Heart left ventricle (tissue), 16 donors: Measurements from ENCODE around the gene KRT6B. TPM values are rescaled to one million over a fixed set of nuclear protein-coding genes. Genes with fewer than 3 reads are reported as not detected.
A peak's percentile ranks its signal among the peaks of the same experiment; 100 is the strongest.

Experiments used
- ATAC-seq, 4 donors: fragments of 200-7000 bp; cut with Tn5 transposase; one replicate each; pipeline ENCODE4 v1.9.1; 2020 to 2022; ENCODE audit warnings: moderate library complexity in 4 of 4, mild to moderate bottlenecking in 3 of 4, moderate number of reproducible peaks in 1 of 4
- DNase-seq, 5 donors: peaks; one replicate each; pipeline ENCODE4 v3.0.0-alpha.2; 2020
- H3K27ac ChIP-seq, 12 donors: fragments of 200-600 bp; sonication (generic) in 4 of 12; one replicate each; pipeline versions ENCODE4 v1.5.0 to v1.8.0; 2016 to 2022; ENCODE audit warnings: mild to moderate bottlenecking in 2 of 12
- H3K27me3 ChIP-seq, 9 donors: fragments of 200-600 bp; sonication (generic) in 2 of 9; one replicate each; pipeline versions ENCODE4 v1.5.1 to v1.8.0; 2016 to 2022; ENCODE audit warnings: mild to moderate bottlenecking in 3 of 9
- H3K36me3 ChIP-seq, 9 donors: fragments of 200-600 bp; sonication (generic) in 2 of 9; one replicate each; pipeline versions ENCODE4 v1.5.0 to v1.8.0; 2018 to 2022; ENCODE audit warnings: mild to moderate bottlenecking in 2 of 9
- H3K4me1 ChIP-seq, 12 donors: fragments of 200-600 bp; sonication (generic) in 4 of 12; one replicate each; pipeline versions ENCODE4 v1.5.0 to v1.8.0; 2016 to 2022; ENCODE audit warnings: mild to moderate bottlenecking in 3 of 12
- H3K4me3 ChIP-seq, 12 donors: fragments of 200-600 bp; sonication (generic) in 4 of 12; one replicate each; pipeline versions ENCODE4 v1.5.0 to v1.8.0; 2017 to 2022; ENCODE audit warnings: mild to moderate bottlenecking in 9 of 12, moderate library complexity in 4 of 12
- H3K9me3 ChIP-seq, 12 donors: fragments of 200-600 bp; sonication (generic) in 4 of 12; one replicate each; pipeline versions ENCODE4 v1.5.0 to v1.8.0; 2016 to 2022; ENCODE audit warnings: mild to moderate bottlenecking in 1 of 12
- POLR2A ChIP-seq, 2 donors: fragments of 450-650 bp; IDR thresholded peaks; one replicate each; pipeline ENCODE4 v1.6.1; 2017; ENCODE audit warnings: antibody characterized with exemption in 2 of 2, mild to moderate bottlenecking in 2 of 2, moderate library complexity in 2 of 2
- WGBS, 4 donors: extraction: QIAGEN DNeasy Blood & Tissue Kit in 2 of 4; methylation state at CpG; one replicate each; pipeline versions ENCODE4 v1.1.5 to v1.1.7; 2013 to 2018; 5-methylcytosine and 5-hydroxymethylcytosine counted together
- intact Hi-C, 10 donors: fragments of 100-400 bp; cut with DNase I; formaldehyde crosslinking; loops; one replicate each; pipeline versions ENCODE4 v1.11.1 to v1.14.2; 2022
- polyA plus RNA-seq, 2 donors: library from polyadenylated mRNA; stranded (reverse); fragments of 200-250 nt; gene quantifications; one replicate each; pipeline ENCODE4 v1.2.3, GENCODE V29; 2013
- total RNA-seq, 9 donors: library from RNA; depleted of rRNA in 2 of 9; stranded (reverse); fragments of >200 nt in 2 of 9; fragmentation: NEBNext Ultra II Directional in 3 of 9; extraction: Animal tissue kit (Norgen Biotek cat#: 25700) in 3 of 9; gene quantifications; one replicate each; pipeline versions ENCODE4 v1.1.0 to v1.2.4, GENCODE V29; 2016 to 2023
- TF ChIP-seq, protein P1 (sequence below), 12 donors: fragments of 200-600 bp; sonication (generic) in 4 of 12; IDR thresholded peaks; one replicate each; pipeline versions ENCODE4 v1.5.0 to v1.8.0; 2018 to 2022; ENCODE audit warnings: antibody characterized with exemption in 12 of 12, mild to moderate bottlenecking in 5 of 12
- donor health status: ischemic (EF 13 %, LVEDD 7.1; RV severe dilation, severe dysfunction).
- donor health status: healthy with polysubstance abuse.
- donor health status: DM: no; HTN: yes; CAD: no.
- donor health status: DM: no; HTN: no; CAD: no.
- donor health status: ischemic (EF 25% LVEDD 6.9; RV normal size, moderate dysfunction).
- donor health status: ischemic (EF 25% LVEDD 5.7; RV mildly dilated, moderate dysfunction).
- donor health status: healthy.
- donor health status: DM: yes; HTN: yes; CAD: no.
- donor health status: ischemic (EF 35%, LVEDD 5.7; RV mildly dilated, moderate dysfunction).
- donor health status: nonischemic (EF 11% LVEDD 7.7; RV severe dilation, severe dysfunction).
- donor health status: DM: yes; HTN: yes; CAD: no.
- donor health status: PGD.
- donor health status: ischemic (EF 29% LVEDD 5.4; RV normal size, mild dysfunction).
- donor health status: nonischemic (EF 23%, LVEDD 6.1; RV moderate dilation, normal function).

Gene KRT6B
- total and polyA plus RNA-seq, 11 donors: not detected

DNA sequence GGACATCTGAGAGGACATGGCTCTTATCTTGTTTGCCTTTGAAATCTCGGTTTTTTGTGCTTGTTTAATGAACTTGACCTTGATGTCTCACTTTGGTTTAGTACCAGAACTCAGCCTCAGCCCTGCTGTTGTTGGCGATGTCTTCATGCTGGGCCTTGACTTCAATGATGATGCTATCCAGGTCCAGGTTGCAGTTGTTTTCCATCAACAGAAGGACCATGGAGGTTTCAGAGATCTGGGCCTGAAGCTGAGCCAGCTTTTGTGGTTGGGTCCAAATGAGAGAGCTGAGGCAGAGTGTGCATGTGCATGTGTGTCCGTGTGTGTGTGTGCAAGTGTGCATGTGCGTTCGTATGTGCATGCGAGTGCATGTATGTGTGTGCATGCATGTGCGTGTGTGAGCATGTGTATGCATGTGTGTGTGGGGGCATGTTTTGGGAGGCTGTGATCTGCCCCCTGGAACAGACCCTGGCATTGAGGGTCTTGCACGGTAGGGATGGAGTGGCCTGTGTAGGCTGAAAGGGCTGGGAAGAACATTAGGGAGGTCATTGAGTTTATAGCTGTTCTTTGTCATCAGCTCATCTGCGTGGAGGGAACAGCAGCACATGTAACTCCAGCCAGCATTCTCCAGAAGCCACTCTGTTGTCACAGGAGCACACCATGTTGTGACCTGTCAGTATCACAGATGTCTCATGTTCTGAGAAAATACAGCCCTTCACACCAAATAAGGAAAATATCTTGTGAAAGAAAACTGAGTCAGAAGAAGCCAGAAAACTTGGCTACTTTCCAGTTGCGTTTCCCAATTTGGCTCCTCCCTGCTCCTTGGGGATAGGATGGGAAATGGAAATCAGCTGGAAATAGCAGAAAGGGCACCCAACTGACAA, 35.8 kb downstream of the KRT6B start:
- WGBS, 4 donors: 55 to 65% (median 63%) methylated on average over 10 of the region's 10 CpGs
- no peaks in the 10 kb centered on the region for H3K36me3 ChIP-seq
- DNase-seq: peak in 4 of 5 donors; percentile 56 to 66 (median 57)
- peak overlapping the region in 7 of 12 donors; percentile 11 to 76 (median 68) for H3K27ac ChIP-seq
- intact Hi-C loops: loop anchor here in 1 of 10 donors (10.0 kb wide), 1 partner anchor 79 kb away; the partner anchor contains the start of gene KRT6A
- H3K4me1 ChIP-seq: peaks cover 0 to 21% (median 0%) of the 10 kb centered on the region in 12 donors
- H3K9me3 ChIP-seq: no peaks in the 10 kb centered on the region
- no peaks in the 10 kb centered on the region for H3K27me3 ChIP-seq
- no peak for TF ChIP-seq POLR2A (IDR thresholded peaks at IDR 0.05)
- TF ChIP-seq, protein P1, sequence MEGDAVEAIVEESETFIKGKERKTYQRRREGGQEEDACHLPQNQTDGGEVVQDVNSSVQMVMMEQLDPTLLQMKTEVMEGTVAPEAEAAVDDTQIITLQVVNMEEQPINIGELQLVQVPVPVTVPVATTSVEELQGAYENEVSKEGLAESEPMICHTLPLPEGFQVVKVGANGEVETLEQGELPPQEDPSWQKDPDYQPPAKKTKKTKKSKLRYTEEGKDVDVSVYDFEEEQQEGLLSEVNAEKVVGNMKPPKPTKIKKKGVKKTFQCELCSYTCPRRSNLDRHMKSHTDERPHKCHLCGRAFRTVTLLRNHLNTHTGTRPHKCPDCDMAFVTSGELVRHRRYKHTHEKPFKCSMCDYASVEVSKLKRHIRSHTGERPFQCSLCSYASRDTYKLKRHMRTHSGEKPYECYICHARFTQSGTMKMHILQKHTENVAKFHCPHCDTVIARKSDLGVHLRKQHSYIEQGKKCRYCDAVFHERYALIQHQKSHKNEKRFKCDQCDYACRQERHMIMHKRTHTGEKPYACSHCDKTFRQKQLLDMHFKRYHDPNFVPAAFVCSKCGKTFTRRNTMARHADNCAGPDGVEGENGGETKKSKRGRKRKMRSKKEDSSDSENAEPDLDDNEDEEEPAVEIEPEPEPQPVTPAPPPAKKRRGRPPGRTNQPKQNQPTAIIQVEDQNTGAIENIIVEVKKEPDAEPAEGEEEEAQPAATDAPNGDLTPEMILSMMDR (IDR thresholded peaks at IDR 0.05): no peak
- H3K4me3 ChIP-seq: no peak overlapping the region
- peak; percentile 79 to 91 (median 86) for ATAC-seq

DNA sequence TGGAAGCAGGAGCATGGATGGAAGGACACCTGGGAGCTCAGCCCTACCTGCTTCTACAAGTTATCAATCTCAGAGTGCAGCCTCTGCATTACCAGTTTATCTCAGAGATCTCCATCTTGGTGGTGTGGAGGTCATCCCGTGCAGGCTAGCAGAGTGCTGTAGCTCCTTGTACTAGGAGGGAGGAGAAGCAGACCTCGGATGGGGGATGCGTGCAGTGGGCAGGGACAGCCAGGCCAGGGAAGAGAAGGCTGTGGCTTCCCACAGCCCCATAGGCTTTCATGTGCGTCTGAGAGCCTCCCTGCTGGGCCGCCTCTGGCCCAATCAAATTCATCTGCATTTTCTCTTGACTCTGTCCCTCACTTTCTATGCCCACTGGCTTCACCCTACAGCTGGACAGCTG, 37.0 kb downstream of the KRT6B start:
- no peaks in the 10 kb centered on the region for H3K36me3 ChIP-seq
- ATAC-seq: no peak
- DNase-seq: no peak
- H3K27ac ChIP-seq: no peak overlapping the region
- intact Hi-C loops: loop anchor here in 1 of 10 donors (10.0 kb wide), 1 partner anchor 80 kb away; the partner anchor contains the start of gene KRT6A
- H3K27me3 ChIP-seq: no peaks in the 10 kb centered on the region
- TF ChIP-seq, protein P1 (IDR thresholded peaks at IDR 0.05): no peak
- TF ChIP-seq POLR2A (IDR thresholded peaks at IDR 0.05): no peak
- H3K9me3 ChIP-seq: no peaks in the 10 kb centered on the region
- H3K4me1 ChIP-seq: peaks cover 0 to 21% (median 0%) of the 10 kb centered on the region in 12 donors
- WGBS, 4 donors: 78 to 82% (median 81%) methylated on average over 5 of the region's 5 CpGs
- H3K4me3 ChIP-seq: no peak overlapping the region

DNA sequence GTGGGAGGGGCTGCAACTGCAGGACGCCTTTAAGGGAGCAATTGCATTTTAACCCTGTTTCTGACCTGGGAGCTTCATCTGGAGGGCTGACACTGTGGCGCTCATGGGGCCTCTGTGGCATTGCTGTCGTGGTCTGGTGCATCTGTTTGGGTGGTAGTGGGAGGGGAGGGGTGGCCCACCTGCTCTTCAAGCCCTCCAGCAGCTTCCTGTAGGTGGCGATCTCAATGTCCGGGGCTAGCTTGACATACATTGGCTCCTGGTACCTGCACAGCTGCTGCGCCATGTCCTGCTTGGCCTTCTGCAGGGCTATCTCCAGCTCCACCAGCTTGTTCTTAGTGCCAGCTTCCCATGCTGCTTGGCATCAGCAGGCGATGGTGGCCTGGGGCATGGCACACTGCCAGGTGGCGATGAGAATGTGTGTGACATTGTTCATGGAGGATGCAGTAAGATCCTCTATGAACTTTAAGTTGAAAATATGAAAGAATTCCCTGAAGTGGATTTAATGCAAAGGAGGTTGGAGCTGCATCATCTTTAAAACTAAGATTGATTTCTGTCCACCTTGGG, 38.1 kb downstream of the KRT6B start:
- no peak overlapping the region for H3K4me3 ChIP-seq
- intact Hi-C loops: loop anchor here in 1 of 10 donors (10.0 kb wide), 1 partner anchor 81 kb away; the partner anchor contains the start of gene KRT6A
- DNase-seq: no peak
- no peak overlapping the region for H3K27ac ChIP-seq
- no peak for TF ChIP-seq POLR2A (IDR thresholded peaks at IDR 0.05)
- TF ChIP-seq, protein P1 (IDR thresholded peaks at IDR 0.05): no peak
- H3K4me1 ChIP-seq: peaks cover 0 to 21% (median 0%) of the 10 kb centered on the region in 12 donors
- H3K36me3 ChIP-seq: no peaks in the 10 kb centered on the region
- H3K27me3 ChIP-seq: no peaks in the 10 kb centered on the region
- no peak for ATAC-seq
- WGBS, 4 donors: 60 to 72% (median 66%) methylated on average over 6 to 8 of the region's 8 CpGs
- no peaks in the 10 kb centered on the region for H3K9me3 ChIP-seq

DNA sequence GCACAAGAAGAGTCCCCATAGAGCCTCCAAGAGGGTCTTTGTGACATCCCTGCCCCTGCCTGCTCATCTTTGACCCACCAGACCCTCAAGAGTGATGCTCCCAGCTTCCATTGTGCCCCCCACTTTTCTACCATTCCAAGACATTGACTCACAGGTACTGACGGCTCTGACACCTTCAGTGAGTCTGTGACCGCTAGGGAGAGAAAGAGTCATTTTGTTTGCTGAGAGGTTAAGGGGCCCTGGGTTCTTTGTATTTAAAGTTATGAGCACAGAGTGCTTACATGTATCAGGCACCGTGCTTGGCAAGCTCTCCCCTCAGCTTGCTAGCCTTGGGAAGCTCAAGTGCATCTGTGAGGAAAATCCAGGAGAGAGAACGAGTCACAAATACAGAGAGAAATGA, 38.7 kb downstream of the KRT6B start:
- peaks cover 0 to 21% (median 0%) of the 10 kb centered on the region in 12 donors for H3K4me1 ChIP-seq
- ATAC-seq: no peak
- TF ChIP-seq, protein P1 (IDR thresholded peaks at IDR 0.05): no peak
- no peak for TF ChIP-seq POLR2A (IDR thresholded peaks at IDR 0.05)

More for the DNA sequence above, 38.7 kb downstream of the KRT6B start:
- H3K27ac ChIP-seq: no peak overlapping the region
- DNase-seq: no peak
- WGBS, 4 donors: 40 to 62% (median 53%) methylated on average over 4 of the region's 4 CpGs
- H3K9me3 ChIP-seq: no peaks in the 10 kb centered on the region
- no peak overlapping the region for H3K4me3 ChIP-seq
- no peaks in the 10 kb centered on the region for H3K36me3 ChIP-seq
- intact Hi-C loops: loop anchor here in 1 of 10 donors (10.0 kb wide), 1 partner anchor 82 kb away; the partner anchor contains the start of gene KRT6A
- H3K27me3 ChIP-seq: peaks cover 0 to 2% (median 0%) of the 10 kb centered on the region in 9 donors
